Mammary epithelial cell (primary cell): ENCODE data around the gene ASPSCR1.

Experiments used
- CTCF ChIP-seq, 2 donors: IDR thresholded peaks in 1 of 2; conservative IDR thresholded peaks in 1 of 2; 2 replicates each; pipeline ENCODE4 v1.5.1; 2011 to 2012; ENCODE audit warnings: inconsistent platforms in 2 of 2, low read length in 2 of 2, mild to moderate bottlenecking in 2 of 2, control low read depth in 1 of 2, low read depth in 1 of 2; ENCODE audit not compliant: insufficient read depth in 1 of 2; ENCODE audit errors: extremely low read depth in 1 of 2
- EZH2 ChIP-seq: IDR thresholded peaks from 2 replicates; pipeline ENCODE4 v1.6.1; 2012; ENCODE audit warnings: low read length, inconsistent platforms, borderline replicate concordance

DNA sequence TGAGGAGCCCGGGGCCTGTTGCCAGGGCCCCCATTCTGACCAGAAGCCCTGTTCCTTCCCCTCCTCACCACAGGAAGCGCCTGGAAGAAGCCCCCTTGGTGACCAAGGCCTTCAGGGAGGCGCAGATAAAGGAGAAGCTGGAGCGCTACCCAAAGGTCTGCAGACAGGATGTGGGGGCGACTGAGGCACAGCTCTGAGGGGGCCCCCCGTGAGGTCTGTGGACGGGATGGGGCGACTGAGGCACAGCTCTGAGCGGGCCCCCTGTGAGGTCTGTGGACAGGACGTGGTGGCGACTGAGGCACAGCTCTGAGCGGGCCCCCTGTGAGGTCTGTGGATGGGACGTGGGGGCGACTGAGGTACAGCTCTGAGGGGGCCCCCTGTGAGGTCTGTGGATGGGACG is 32.0 kb downstream of the ASPSCR1 start:
- TF ChIP-seq EZH2 (no peak), CTCF (conservative IDR thresholded peaks at IDR 0.05 in 1 of 2, IDR thresholded peaks at IDR 0.05 in 1 of 2; ENCODE audit: extremely low read depth in 1 of 2, insufficient read depth in 1 of 2, low read depth in 1 of 2, low read length in 2 of 2) (no peak)
